HUES48 (cell line): ENCODE results near the gene DNAH6.

Experiments
- H3K27ac ChIP-seq: one replicate; pipeline ENCODE4 v1.7.0; 2013; ENCODE audit warnings: low read depth, low read length, inconsistent platforms
- H3K27me3 ChIP-seq: 2 replicates; pipeline ENCODE4 v1.6.1; 2013; ENCODE audit warnings: mild to moderate bottlenecking, low read length; ENCODE audit not compliant: control insufficient read depth, insufficient read depth
- H3K36me3 ChIP-seq: 2 replicates; pipeline ENCODE4 v1.6.1; 2013; ENCODE audit warnings: low read length; ENCODE audit not compliant: control insufficient read depth, insufficient read depth
- H3K4me1 ChIP-seq: 2 replicates; pipeline ENCODE4 v1.6.1; 2013; ENCODE audit warnings: mild to moderate bottlenecking, low read length; ENCODE audit not compliant: control insufficient read depth, insufficient read depth
- H3K4me3 ChIP-seq: 2 replicates; pipeline ENCODE4 v1.5.1; 2013; ENCODE audit warnings: mild to moderate bottlenecking, low read depth, low read length
- H3K9ac ChIP-seq: 2 replicates; pipeline ENCODE4 v1.6.1; 2013; ENCODE audit warnings: mild to moderate bottlenecking, low read depth, low read length, moderate library complexity
- H3K9me3 ChIP-seq: 2 replicates; pipeline ENCODE4 v1.6.1; 2013; ENCODE audit warnings: low read length; ENCODE audit not compliant: control insufficient read depth, insufficient read depth

DNAH6 gene

DNA sequence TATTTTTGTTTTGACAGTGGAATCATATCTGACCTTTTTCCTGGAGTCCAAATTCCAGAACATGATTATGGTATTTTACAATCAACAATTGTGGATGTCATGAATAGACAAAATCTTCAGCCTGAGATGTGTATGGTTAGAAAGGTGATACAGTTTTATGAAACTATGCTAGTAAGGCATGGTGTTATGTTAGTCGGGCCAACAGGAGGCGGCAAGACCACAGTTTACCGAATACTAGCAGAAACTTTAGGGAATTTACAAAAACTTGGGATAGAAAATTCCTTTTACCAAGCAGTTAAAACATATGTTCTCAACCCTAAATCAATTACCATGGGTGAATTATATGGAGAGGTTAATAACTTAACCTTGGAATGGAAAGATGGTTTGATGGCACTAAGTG lies 137.0 kb downstream of the DNAH6 start:
- no peak overlapping the region for H3K4me3 ChIP-seq
- H3K4me1 ChIP-seq: no peaks in the 10 kb centered on the region
- no peaks in the 10 kb centered on the region for H3K36me3 ChIP-seq
- H3K27ac ChIP-seq: no peak overlapping the region
- no peaks in the 10 kb centered on the region for H3K27me3 ChIP-seq
- no peaks in the 10 kb centered on the region for H3K9me3 ChIP-seq
- H3K9ac ChIP-seq: no peak overlapping the region

DNA sequence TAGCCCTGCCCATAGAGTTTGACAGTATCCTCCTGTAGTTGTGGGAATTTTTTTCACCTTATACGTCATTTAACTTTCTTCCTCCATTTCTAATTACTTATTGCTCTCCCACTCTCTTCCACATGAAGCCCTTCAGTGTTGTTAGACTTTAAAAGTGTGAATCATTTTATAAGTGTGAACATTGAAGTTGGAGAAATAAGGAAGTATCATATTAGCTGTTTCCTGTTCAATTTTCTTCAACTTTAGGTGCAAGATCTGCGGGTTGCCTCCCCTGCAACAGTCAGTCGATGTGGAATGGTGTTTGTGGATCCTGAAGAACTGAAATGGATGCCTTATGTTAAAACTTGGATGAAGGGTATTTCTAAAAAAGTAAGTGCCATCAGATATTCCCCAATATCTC lies 138.1 kb downstream of the DNAH6 start:
- Histone ChIP-seq H3K27ac (no peak overlapping the region), H3K9ac (no peak overlapping the region)

DNA sequence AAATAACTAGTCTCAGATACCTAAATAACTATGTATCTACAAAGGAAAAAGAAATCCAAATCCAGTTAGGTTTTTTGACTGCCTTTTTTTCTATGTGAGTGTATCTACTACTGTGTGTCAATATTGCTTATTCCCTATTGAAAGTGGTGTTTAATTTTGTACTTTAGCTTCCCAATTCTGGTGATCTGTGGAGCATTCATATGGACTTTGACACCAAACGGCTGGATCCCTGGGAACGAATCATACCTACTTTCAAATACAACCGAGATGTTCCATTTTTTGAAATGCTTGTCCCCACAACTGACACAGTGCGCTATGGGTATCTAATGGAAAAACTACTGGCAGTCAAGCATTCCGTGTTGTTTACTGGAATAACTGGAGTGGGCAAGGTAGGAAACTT lies 152.8 kb downstream of the DNAH6 start:
- H3K27me3 ChIP-seq: no peaks in the 10 kb centered on the region
- H3K36me3 ChIP-seq: no peaks in the 10 kb centered on the region

More for the DNA sequence above, 138.1 kb downstream of the DNAH6 start:
- no peaks in the 10 kb centered on the region for H3K27me3 ChIP-seq
- H3K4me1 ChIP-seq: no peaks in the 10 kb centered on the region
- no peaks in the 10 kb centered on the region for H3K9me3 ChIP-seq
- no peak overlapping the region for H3K4me3 ChIP-seq
- H3K36me3 ChIP-seq: no peaks in the 10 kb centered on the region

DNA sequence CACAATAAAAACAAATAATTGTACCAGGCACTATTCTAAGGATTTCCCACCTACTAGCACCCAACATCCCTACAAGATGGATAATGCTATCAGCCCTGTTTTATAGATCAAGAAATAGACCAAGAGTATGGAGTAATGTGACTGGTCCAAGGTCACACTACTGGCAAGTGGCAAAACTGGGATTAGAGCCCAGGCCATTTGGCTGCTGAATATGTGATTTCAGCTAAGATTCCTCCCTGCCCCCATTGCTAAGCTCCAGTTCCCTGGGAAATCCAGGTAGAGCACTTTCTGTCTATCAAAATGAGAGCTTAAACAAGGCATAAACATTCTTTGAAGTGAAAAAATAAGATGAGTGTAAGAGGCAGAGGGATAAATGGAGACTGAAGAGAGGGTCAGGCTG lies 157.8 kb downstream of the DNAH6 start:
- Histone ChIP-seq H3K9ac (no peak overlapping the region), H3K36me3 (no peaks in the 10 kb centered on the region), H3K27ac (no peak overlapping the region), H3K9me3 (no peaks in the 10 kb centered on the region), H3K4me3 (no peak overlapping the region), H3K4me1 (no peaks in the 10 kb centered on the region), H3K27me3 (no peaks in the 10 kb centered on the region)

More for the DNA sequence above, 152.8 kb downstream of the DNAH6 start:
- Histone ChIP-seq H3K9ac (no peak overlapping the region), H3K4me1 (no peaks in the 10 kb centered on the region), H3K27ac (no peak overlapping the region), H3K9me3 (no peaks in the 10 kb centered on the region), H3K4me3 (no peak overlapping the region)

DNA sequence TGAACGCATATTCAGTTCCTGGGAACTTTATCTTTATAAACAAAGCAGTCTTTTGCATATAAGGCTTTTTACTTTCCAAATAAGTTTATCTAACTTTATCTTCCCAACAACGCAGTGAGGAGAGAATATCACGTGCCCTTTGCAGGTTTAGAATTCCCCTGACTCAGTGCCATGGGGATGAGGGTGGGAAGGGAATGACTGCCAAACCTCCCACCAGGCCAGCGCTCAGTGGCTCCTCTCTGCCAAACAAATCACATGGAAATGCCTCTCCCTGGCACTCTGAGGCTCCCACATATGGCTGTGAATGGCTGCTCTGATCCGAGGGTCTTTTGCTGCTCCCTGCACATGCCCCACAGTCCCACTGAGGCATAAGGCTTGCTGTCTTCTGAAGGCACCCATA lies 158.3 kb downstream of the DNAH6 start:
- H3K9me3 ChIP-seq: no peaks in the 10 kb centered on the region
- H3K9ac ChIP-seq: no peak overlapping the region
- H3K36me3 ChIP-seq: no peaks in the 10 kb centered on the region
- no peak overlapping the region for H3K27ac ChIP-seq
- H3K27me3 ChIP-seq: no peaks in the 10 kb centered on the region
- H3K4me1 ChIP-seq: no peaks in the 10 kb centered on the region
- no peak overlapping the region for H3K4me3 ChIP-seq

DNA sequence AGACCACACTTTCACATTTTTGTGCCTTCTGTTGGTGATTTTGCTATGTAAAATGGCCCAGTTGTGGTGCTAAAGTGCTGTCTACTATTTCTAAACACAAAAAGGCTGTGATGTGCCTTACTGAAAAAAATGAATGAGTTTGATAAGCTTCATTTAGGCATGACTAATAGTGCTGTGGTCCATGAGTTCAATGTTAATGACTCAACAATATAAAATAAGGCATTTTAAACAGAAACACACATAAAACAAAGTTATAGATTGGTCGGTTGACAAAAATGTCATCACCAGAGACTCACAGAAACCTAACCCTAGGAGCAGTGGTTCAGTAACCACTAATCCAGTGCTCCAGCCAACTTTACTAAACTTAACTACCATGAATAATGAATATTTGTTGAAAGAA lies 160.0 kb downstream of the DNAH6 start:
- H3K4me3 ChIP-seq: no peak overlapping the region
- H3K9me3 ChIP-seq: no peaks in the 10 kb centered on the region
- no peak overlapping the region for H3K9ac ChIP-seq
- H3K36me3 ChIP-seq: no peaks in the 10 kb centered on the region
- H3K4me1 ChIP-seq: no peaks in the 10 kb centered on the region
- no peaks in the 10 kb centered on the region for H3K27me3 ChIP-seq
- H3K27ac ChIP-seq: no peak overlapping the region

DNA sequence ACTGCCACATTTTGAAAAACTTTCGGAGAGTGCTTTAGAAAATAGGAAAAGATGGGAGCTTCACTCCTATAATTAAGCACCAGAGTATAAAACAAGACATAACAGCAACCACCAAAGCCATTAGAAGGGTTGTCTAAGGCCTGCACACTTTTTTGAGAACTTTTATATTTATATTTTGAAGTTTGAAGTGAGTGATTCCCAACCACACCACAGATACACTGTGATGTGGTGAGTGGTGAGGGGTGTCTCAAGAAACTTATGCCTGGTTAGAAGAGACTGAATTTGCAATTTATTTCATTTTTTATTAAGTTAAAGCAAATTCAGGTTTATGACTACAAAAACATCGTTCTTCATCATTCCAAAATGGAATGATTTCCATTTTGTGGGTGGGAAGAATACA lies 161.9 kb downstream of the DNAH6 start:
- H3K4me1 ChIP-seq: no peaks in the 10 kb centered on the region
- no peaks in the 10 kb centered on the region for H3K9me3 ChIP-seq
- H3K4me3 ChIP-seq: no peak overlapping the region
- H3K27me3 ChIP-seq: no peaks in the 10 kb centered on the region
- no peak overlapping the region for H3K9ac ChIP-seq
- no peaks in the 10 kb centered on the region for H3K36me3 ChIP-seq
- no peak overlapping the region for H3K27ac ChIP-seq

DNA sequence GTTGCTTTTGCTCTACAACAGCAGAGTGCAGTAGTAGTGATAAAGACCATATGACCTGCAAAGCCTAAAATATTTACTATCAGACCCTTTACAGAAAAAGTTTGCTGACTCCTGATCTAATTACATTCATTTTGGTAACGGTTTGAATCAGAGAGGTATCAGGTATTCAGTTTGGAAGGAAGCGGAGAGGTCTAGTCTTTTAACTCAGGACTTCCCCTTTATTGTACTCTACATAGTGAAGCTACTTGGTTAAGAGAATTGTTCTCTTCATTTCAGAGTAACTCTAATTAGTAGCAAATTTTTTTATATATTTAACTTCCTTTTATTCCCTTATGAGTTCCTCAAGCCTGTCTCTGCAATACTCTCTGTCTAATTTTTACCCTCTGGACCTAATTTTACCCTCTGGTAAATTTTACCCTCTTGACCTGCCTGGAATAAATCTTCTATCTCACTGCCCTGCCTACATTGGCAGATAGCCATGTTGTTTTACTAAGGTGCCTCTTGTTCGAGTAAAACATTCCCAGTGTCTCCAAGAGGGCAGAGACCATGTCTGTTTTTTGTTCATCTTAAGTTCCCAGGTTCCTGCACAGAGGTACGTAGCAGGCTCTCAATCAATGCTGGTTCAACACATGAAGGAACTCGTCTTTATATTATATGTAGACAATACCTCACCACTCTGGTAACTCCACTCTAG lies 170.6 kb downstream of the DNAH6 start:
- H3K27me3 ChIP-seq: no peaks in the 10 kb centered on the region
- no peak overlapping the region for H3K4me3 ChIP-seq
- no peak overlapping the region for H3K9ac ChIP-seq
- no peaks in the 10 kb centered on the region for H3K9me3 ChIP-seq
- no peaks in the 10 kb centered on the region for H3K36me3 ChIP-seq
- no peak overlapping the region for H3K27ac ChIP-seq
- no peaks in the 10 kb centered on the region for H3K4me1 ChIP-seq

DNA sequence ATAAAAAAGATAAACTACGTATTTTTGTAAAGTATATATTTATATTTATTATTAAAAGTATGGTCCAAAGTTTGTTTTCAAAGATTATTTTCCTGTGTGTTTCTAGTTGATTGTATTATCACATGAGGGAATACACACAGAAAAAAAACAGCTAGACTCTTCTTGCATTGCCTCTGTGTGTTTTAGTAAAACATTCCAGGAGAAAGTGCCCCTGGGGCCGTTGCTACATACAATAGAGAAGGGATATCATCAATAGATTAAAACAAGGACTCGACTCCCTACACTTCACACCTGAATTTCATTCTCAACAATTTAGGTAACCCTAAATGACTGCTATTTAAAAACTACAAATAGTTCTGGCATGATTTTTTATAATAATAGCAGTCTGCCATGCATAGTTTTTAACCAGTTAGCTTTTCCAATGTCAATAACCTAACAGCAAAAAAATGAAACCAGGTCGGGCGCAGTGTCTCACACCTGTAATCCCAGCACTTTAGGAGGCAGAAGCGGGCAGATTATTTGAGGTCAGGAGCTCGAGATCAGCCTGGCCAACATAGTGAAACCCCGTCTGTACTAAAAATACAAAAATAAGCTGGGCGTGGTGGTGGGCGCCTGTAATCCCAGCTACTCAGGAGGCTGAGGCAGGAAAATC lies 171.3 kb downstream of the DNAH6 start:
- no peaks in the 10 kb centered on the region for H3K36me3 ChIP-seq
- no peaks in the 10 kb centered on the region for H3K9me3 ChIP-seq
- H3K27me3 ChIP-seq: no peaks in the 10 kb centered on the region
- H3K4me3 ChIP-seq: no peak overlapping the region
- no peaks in the 10 kb centered on the region for H3K4me1 ChIP-seq
- H3K9ac ChIP-seq: no peak overlapping the region
- H3K27ac ChIP-seq: no peak overlapping the region

DNA sequence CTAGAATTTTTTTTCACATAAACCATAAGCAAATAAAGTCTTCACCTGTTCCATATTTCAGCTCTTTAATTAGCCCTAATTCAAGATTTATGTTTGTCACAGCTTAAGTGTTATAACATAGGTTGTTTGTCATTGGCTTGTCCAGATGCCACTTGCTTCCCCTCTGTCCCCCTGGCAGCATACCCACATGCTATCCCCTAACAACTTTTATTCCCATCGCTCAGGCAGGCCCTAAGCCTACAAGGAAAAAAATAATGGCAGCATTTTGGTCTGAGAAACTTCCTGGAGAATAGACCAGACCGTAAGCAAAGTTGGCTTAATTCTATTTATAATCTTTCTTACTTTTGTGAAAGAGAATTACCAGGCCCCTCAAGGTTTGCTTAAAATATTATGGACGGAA lies 173.9 kb downstream of the DNAH6 start:
- no peak overlapping the region for H3K4me3 ChIP-seq
- H3K9me3 ChIP-seq: no peaks in the 10 kb centered on the region
- H3K9ac ChIP-seq: no peak overlapping the region
- H3K27me3 ChIP-seq: no peaks in the 10 kb centered on the region
- H3K36me3 ChIP-seq: no peaks in the 10 kb centered on the region
- no peaks in the 10 kb centered on the region for H3K4me1 ChIP-seq
- H3K27ac ChIP-seq: no peak overlapping the region

DNA sequence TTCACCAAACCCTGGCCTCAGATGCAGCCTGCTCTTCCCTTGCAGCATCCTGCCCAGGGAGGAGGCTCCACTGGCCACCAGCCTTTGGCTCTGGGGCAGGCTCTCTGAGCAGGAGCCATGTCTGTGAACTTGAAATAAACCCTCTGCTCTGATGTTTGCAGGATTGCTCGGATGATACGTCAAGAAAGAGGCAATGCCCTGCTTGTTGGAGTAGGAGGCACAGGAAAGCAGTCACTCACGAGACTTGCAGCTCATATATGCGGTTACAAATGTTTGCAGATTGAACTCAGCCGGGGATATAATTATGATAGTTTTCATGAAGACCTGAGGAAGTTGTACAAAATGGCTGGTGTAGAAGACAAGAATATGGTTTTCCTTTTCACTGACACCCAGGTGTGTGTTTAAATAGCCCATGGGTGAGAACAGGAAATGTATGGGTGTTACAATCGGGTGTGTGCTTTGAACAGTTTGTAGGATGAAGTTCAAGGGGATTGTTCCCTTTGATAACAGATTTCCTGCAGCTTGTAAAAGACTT lies 177.9 kb downstream of the DNAH6 start:
- H3K4me1 ChIP-seq: no peaks in the 10 kb centered on the region
- no peak overlapping the region for H3K9ac ChIP-seq
- no peaks in the 10 kb centered on the region for H3K27me3 ChIP-seq
- no peaks in the 10 kb centered on the region for H3K36me3 ChIP-seq
- H3K27ac ChIP-seq: no peak overlapping the region
- no peaks in the 10 kb centered on the region for H3K9me3 ChIP-seq
- H3K4me3 ChIP-seq: no peak overlapping the region
